HepG2 (cell line): Measurements from ENCODE around the gene PPM1H. TPM values are rescaled to one million over a fixed set of nuclear protein-coding genes. Genes with fewer than 3 reads are reported as not detected.

Experiments
- CC2D1A ChIP-seq: sonication (generic); formaldehyde crosslinking; IDR thresholded peaks from 2 replicates; pipeline ENCODE4 v1.8.1; 2023; ENCODE audit warnings: mild to moderate bottlenecking, missing genetic modification reagents
- JDP2 ChIP-seq: sonication (generic); formaldehyde crosslinking; IDR thresholded peaks from 2 replicates; pipeline ENCODE4 v1.8.1; 2022; ENCODE audit warnings: missing genetic modification reagents, borderline replicate concordance
- KDM6A ChIP-seq: IDR thresholded peaks from 2 replicates; pipeline ENCODE4 v1.6.1; 2016; ENCODE audit warnings: low read depth
- MAFF ChIP-seq: IDR thresholded peaks from 2 replicates; pipeline ENCODE4 v1.6.1; 2011; ENCODE audit warnings: low read depth, low read length, improper control_type of control experiment
- SIN3B ChIP-seq: fragments of 150-350 bp; IDR thresholded peaks from 2 replicates; pipeline ENCODE4 v1.6.1; 2014; ENCODE audit warnings: low read length
- SMYD3 ChIP-seq: sonication (generic); formaldehyde crosslinking; IDR thresholded peaks from 2 replicates; pipeline ENCODE4 v1.8.1; 2023; ENCODE audit warnings: mild to moderate bottlenecking, missing genetic modification reagents
- ZNF121 ChIP-seq: sonication (generic); formaldehyde crosslinking; IDR thresholded peaks from 2 replicates; pipeline ENCODE4 v1.5.0; 2020; ENCODE audit warnings: mild to moderate bottlenecking, missing genetic modification reagents
- ZNF484 ChIP-seq: sonication (generic); formaldehyde crosslinking; IDR thresholded peaks from 2 replicates; pipeline ENCODE4 v1.5.1; 2020; ENCODE audit warnings: mild to moderate bottlenecking, low read depth, missing genetic modification reagents, borderline replicate concordance
- polyA plus RNA-seq, 8 experiments: library from polyadenylated mRNA; depleted of rRNA in 3 of 8; stranded (reverse) in 7 of 8; unstranded in 1 of 8; fragments of >200 nt; fragmentation: Illumina TruSeq in 4 of 8; extraction: Trizol in 4 of 8; gene quantifications; 2 replicates each; pipeline versions ENCODE4 v1.2.1 to v1.2.3, GENCODE V29; 2011 to 2016; ENCODE audit warnings: low read depth in 4 of 8, missing spikeins in 1 of 8, mixed read lengths in 1 of 8; ENCODE audit not compliant: insufficient read depth in 1 of 8
- total RNA-seq, 5 experiments: library from RNA; depleted of rRNA; stranded (reverse); fragments of >200 nt; fragmentation: Illumina TruSeq; extraction: Trizol; gene quantifications; 2 replicates each; pipeline ENCODE4 v1.2.3, GENCODE V29; 2016; ENCODE audit warnings: low read depth in 1 of 5
- TF ChIP-seq, protein P1 (sequence below): sonication (generic); formaldehyde crosslinking; conservative IDR thresholded peaks from 2 replicates; pipeline ENCODE4 v1.4.0; 2020; ENCODE audit warnings: missing genetic modification reagents
- TF ChIP-seq, protein P2 (sequence below): sonication (generic); formaldehyde crosslinking; IDR thresholded peaks from 2 replicates; pipeline ENCODE4 v1.4.0; 2020; ENCODE audit warnings: mild to moderate bottlenecking, missing genetic modification reagents

The PPM1H gene
- total and polyA plus RNA-seq, 2 of the 13 experiments (the other 11 are each of a cell fraction or from before 2014, with no cell fraction given), result 29.1 to 38.1 TPM

DNA sequence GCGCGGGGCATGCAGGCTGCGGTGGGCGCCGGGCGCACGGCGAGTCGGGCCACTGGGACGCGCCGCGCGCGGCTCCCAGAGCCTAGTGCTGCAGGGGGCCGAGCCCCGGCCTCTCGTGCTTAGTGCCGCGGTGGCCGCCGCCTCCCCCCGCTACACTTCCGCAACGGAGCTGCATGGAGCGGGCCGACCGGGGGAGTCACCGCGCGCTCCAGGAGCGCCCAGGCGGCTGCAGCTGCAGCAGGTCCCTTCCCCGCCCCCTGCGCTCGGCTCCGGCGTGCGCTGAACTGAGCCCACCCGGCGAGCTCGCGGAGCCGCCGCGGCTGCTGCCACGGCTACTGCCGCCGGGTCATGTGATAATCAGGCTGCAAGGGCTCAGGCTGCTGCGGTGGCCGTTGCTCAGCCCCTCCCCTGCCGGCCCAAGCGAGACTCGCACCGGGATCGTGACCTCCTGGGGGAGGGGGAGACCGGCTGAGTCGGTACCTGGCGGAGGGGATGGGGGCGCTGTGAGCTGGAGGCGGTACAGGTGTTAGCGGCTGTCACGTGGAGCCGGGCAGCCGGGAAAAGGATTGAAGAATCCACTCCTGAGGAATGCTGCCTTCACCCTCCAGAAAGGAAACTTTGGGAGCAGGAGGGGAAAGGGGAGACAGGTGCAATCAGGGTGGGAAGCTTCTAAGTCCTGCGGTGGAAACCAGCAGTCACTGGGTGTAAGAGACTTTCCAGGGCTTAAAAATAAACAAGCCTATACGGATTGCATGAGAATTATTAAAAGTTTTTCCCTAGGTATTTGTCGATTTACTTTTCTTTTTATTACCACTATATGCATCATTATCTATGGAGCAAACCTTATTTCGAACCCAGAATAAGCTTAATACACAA lies at the start of gene PPM1H (continued):
- TF ChIP-seq, protein P1, sequence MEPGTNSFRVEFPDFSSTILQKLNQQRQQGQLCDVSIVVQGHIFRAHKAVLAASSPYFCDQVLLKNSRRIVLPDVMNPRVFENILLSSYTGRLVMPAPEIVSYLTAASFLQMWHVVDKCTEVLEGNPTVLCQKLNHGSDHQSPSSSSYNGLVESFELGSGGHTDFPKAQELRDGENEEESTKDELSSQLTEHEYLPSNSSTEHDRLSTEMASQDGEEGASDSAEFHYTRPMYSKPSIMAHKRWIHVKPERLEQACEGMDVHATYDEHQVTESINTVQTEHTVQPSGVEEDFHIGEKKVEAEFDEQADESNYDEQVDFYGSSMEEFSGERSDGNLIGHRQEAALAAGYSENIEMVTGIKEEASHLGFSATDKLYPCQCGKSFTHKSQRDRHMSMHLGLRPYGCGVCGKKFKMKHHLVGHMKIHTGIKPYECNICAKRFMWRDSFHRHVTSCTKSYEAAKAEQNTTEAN, result no peak
- TF ChIP-seq ZNF121 (CRISPR knock-in tag) (no peak; the same call in 1 of the 2 replicates), KDM6A (CRISPR knock-in tag) (no peak), SIN3B (peak; percentile 61; the same call in 1 of the 2 replicates), JDP2 (CRISPR knock-in tag) (no peak; the same call in 1 of the 2 replicates), ZNF484 (no peak), SMYD3 (no peak), CC2D1A (no peak), MAFF (no peak; the same call in 1 of the 2 replicates)
- TF ChIP-seq, protein P2, sequence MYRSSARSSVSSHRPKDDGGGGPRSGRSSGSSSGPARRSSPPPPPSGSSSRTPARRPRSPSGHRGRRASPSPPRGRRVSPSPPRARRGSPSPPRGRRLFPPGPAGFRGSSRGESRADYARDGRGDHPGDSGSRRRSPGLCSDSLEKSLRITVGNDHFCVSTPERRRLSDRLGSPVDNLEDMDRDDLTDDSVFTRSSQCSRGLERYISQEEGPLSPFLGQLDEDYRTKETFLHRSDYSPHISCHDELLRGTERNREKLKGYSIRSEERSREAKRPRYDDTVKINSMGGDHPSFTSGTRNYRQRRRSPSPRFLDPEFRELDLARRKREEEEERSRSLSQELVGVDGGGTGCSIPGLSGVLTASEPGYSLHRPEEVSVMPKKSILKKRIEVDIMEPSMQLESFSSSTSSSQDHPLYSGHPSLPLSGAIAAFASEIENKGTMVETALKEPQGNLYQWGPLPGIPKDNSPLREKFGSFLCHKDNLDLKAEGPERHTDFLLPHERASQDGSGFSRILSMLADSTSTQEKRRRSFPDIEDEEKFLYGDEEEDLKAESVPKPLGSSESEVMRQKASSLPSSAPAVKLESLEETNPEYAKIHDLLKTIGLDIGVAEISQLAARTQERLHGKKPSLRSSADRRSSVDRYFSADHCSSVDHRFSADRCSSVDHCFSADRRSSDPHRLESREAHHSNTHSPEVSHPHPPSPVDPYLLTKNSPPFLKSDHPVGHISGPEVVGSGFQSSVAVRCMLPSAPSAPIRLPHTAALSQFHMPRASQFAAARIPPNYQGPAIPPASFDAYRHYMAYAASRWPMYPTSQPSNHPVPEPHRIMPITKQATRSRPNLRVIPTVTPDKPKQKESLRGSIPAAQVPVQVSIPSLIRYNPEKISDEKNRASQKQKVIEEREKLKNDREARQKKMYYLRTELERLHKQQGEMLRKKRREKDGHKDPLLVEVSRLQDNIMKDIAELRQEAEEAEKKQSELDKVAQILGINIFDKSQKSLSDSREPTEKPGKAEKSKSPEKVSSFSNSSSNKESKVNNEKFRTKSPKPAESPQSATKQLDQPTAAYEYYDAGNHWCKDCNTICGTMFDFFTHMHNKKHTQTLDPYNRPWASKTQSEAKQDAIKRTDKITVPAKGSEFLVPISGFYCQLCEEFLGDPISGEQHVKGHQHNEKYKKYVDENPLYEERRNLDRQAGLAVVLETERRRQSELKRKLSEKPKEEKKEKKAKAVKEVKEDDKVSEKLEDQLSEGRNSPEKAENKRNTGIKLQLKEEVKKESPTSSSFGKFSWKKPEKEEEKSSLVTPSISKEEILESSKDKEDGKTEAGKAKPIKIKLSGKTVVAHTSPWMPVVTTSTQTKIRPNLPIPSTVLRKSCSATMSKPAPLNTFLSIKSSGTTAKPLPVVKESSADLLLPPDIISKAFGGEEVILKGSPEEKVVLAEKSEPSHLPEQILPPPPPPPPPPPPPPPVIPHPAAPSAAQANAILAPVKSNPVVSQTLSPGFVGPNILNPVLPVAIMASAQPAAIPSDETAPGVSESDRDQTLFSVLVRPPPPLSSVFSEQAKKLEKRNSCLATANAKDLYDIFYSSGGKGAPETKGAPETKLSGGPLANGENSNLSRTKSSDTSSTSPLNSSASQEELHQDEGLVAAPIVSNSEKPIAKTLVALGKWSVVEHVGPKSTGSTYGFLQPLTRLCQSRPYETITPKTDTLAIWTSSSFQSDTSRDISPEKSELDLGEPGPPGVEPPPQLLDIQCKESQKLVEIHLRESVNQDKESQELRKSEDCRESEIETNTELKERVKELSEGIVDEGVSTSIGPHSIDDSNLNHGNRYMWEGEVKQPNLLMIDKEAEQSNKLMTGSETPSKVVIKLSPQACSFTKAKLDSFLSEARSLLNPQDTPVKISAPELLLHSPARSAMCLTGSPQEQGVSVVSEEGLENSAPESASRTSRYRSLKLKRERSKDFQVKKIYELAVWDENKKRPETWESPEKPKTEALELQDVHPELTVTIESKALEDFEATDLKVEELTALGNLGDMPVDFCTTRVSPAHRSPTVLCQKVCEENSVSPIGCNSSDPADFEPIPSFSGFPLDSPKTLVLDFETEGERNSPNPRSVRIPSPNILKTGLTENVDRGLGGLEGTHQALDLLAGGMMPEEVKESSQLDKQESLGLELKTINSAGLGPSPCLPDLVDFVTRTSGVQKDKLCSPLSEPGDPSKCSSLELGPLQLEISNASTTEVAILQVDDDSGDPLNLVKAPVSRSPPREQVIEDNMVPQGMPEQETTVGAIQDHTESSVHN (CRISPR knock-in tag), result 0 out of 2 replicates have a peak, but pooled peaks have one; percentile 47
